K562 (cell line): Measurements from ENCODE around the gene CBFA2T2.

Experiments
- BACH1 ChIP-seq: fragments of 200-800 bp; sonication (Bioruptor generic); IDR thresholded peaks from 2 replicates; pipeline ENCODE4 v1.6.1; 2016; ENCODE audit warnings: missing genetic modification characterization, missing compliant biosample characterization
- CEBPB ChIP-seq: fragments of 450-650 bp; IDR thresholded peaks from 2 replicates; pipeline ENCODE4 v1.6.1; 2016; ENCODE audit warnings: missing genetic modification characterization, missing compliant biosample characterization
- CTCF ChIP-seq, 3 experiments: IDR thresholded peaks in 2 of 3; conservative IDR thresholded peaks in 1 of 3; 2 replicates each; pipeline ENCODE4 v1.5.1; 2011 to 2012; ENCODE audit warnings: low read length in 3 of 3, mild to moderate bottlenecking in 3 of 3, control low read depth in 2 of 3, improper control_type of control experiment in 1 of 3, inconsistent platforms in 1 of 3, low read depth in 1 of 3, mixed read lengths in 1 of 3, moderate library complexity in 1 of 3; ENCODE audit not compliant: insufficient read depth in 2 of 3
- FUS ChIP-seq: fragments of 200-400 bp; formaldehyde crosslinking; optimal IDR thresholded peaks from 2 replicates; pipeline ENCODE3; 2017; ENCODE audit warnings: low read depth, low read length
- ID3 ChIP-seq, 2 experiments: fragments of 250-450 bp in 1 of 2; fragments of 450-650 bp in 1 of 2; sonication (Bioruptor Pico) in 1 of 2; IDR thresholded peaks; 2 replicates each; pipeline versions ENCODE4 v1.6.1 to v1.8.0; 2016 to 2021; ENCODE audit warnings: mild to moderate bottlenecking in 2 of 2, moderate library complexity in 2 of 2, missing compliant biosample characterization in 1 of 2, missing genetic modification characterization in 1 of 2
- KAT2B ChIP-seq: IDR thresholded peaks from one replicate; pipeline ENCODE4 v1.6.1; 2012; ENCODE audit warnings: low read depth, mild to moderate bottlenecking, control low read depth, inconsistent platforms, low read length, moderate library complexity
- NR2C2 ChIP-seq, 2 experiments: fragments of 200-800 bp in 1 of 2; sonication (Bioruptor generic) in 1 of 2; sonication (generic) in 1 of 2; formaldehyde crosslinking in 1 of 2; IDR thresholded peaks; 2 replicates each; pipeline versions ENCODE4 v1.6.1 to v1.8.0; 2016 to 2022; ENCODE audit warnings: mild to moderate bottlenecking in 1 of 2, missing compliant biosample characterization in 1 of 2, missing genetic modification characterization in 1 of 2, missing genetic modification reagents in 1 of 2
- ZBTB43 ChIP-seq: sonication (generic); formaldehyde crosslinking; IDR thresholded peaks from 2 replicates; pipeline ENCODE4 v1.8.0; 2023; ENCODE audit warnings: mild to moderate bottlenecking, missing genetic modification reagents
- ZBTB5 ChIP-seq: fragments of 450-650 bp; IDR thresholded peaks from 2 replicates; pipeline ENCODE4 v1.6.1; 2017; ENCODE audit warnings: antibody characterized with exemption

GRCh38 chr20:33689493-33689892 is 199.6 kb downstream of the CBFA2T2 start:
- no peak for TF ChIP-seq NR2C2 (CRISPR knock-in tag; IDR thresholded peaks at IDR 0.05)
- TF ChIP-seq NR2C2 (tag; IDR thresholded peaks at IDR 0.05) = no peak
- TF ChIP-seq ID3 (CRISPR knock-in tag; IDR thresholded peaks at IDR 0.05) = no peak
- no peak for TF ChIP-seq ID3 (tag; IDR thresholded peaks at IDR 0.05)
- no peak for TF ChIP-seq ZBTB5
- no peak for TF ChIP-seq BACH1
- TF ChIP-seq FUS = no peak
- TF ChIP-seq CEBPB (tag) = no peak
- TF ChIP-seq ZBTB43 (CRISPR knock-in tag) = no peak
- no peak for TF ChIP-seq KAT2B
- TF ChIP-seq CTCF (IDR thresholded peaks at IDR 0.05 in 2 of 3, conservative IDR thresholded peaks at IDR 0.05 in 1 of 3; ENCODE audit: insufficient read depth in 2 of 3, low read depth in 1 of 3, low read length in 3 of 3) = no peak
